GM12878 (cell line): Measurements from ENCODE around the gene TOM1L2. TPM values are rescaled to one million over a fixed set of nuclear protein-coding genes. Genes with fewer than 3 reads are reported as not detected.

Experiments
- ATAC-seq: fragments of 200-7000 bp; cut with Tn5 transposase; 3 replicates; pipeline ENCODE4 v1.9.1; 2020; ENCODE audit warnings: mild to moderate bottlenecking, moderate library complexity
- BruUV-seq: library from RNA; stranded (reverse); fragments of 400-500 nt; replicated peaks from 2 replicates; lab custom pipeline; 2021; lab: Mats Ljungman, UMichigan
- CTCF ChIA-PET: fragments of 300-600 bp; sonication (Branson Sonifier 250); formaldehyde crosslinking; extraction: SDS; loops from one replicate; lab custom pipeline; 2021; ENCODE audit warnings: inconsistent platforms; lab: Yijun Ruan, JAX
- POLR2A ChIA-PET: fragments of 350-600 bp; formaldehyde crosslinking; extraction: SDS; loops from one replicate; lab custom pipeline; 2021; ENCODE audit warnings: inconsistent platforms; lab: Charles Lee
- RAD21 ChIA-PET: fragments of 300-600 bp; sonication (Branson Sonifier 250); formaldehyde crosslinking; loops from one replicate; lab custom pipeline; 2023; ENCODE audit warnings: antibody characterized with exemption; ENCODE audit not compliant: unreplicated experiment; lab: Charles Lee
- SMC1A ChIA-PET: fragments of 300-600 bp; sonication (Branson Sonifier 250); formaldehyde crosslinking; loops from one replicate; lab custom pipeline; 2023; ENCODE audit not compliant: unreplicated experiment, uncharacterized antibody; lab: Charles Lee
- DNase-seq: peaks from one replicate; pipeline ENCODE4 v3.0.0-alpha.2; 2011; ENCODE audit warnings: low read depth, low spot score
- FAIRE-seq: peaks from 3 replicates; lab custom pipeline; 2011; peaks lifted over from hg19 to GRCh38; lab: Jason Lieb, UNC
- H2AFZ ChIP-seq: 2 replicates; pipeline ENCODE4 v1.6.0; 2011; ENCODE audit warnings: low read depth, low read length, control low read depth; ENCODE audit not compliant: control insufficient read depth
- H3K27ac ChIP-seq: 2 replicates; pipeline ENCODE4 v1.5.1; 2011; ENCODE audit warnings: control low read depth; ENCODE audit not compliant: control insufficient read depth, insufficient read depth
- H3K27me3 ChIP-seq, 2 experiments: replicated peaks in 1 of 2; 2 replicates each; pipeline versions ENCODE4 v1.6.0 to v1.6.1; 2011; ENCODE audit warnings: low read length in 1 of 2; ENCODE audit not compliant: control insufficient read depth in 2 of 2, insufficient read depth in 2 of 2
- H3K36me3 ChIP-seq, 2 experiments: 2 replicates each; pipeline ENCODE4 v1.5.1; 2011; ENCODE audit warnings: low read length in 1 of 2; ENCODE audit not compliant: control insufficient read depth in 2 of 2, insufficient read depth in 2 of 2
- H3K4me1 ChIP-seq: 2 replicates; pipeline ENCODE4 v1.6.1; 2011; ENCODE audit warnings: mild to moderate bottlenecking, low read length, moderate library complexity, mixed read lengths; ENCODE audit not compliant: control insufficient read depth, insufficient read depth
- H3K4me2 ChIP-seq: 2 replicates; pipeline ENCODE4 v1.6.0; 2011; ENCODE audit warnings: control low read depth; ENCODE audit not compliant: control insufficient read depth, insufficient read depth
- H3K4me3 ChIP-seq: fragments of 200-600 bp; sonication (generic); 2 replicates; pipeline ENCODE4 v1.5.1; 2016
- H3K79me2 ChIP-seq: 2 replicates; pipeline ENCODE4 v1.6.0; 2011; ENCODE audit warnings: low read length; ENCODE audit not compliant: control insufficient read depth, insufficient read depth
- H3K9ac ChIP-seq: 2 replicates; pipeline ENCODE4 v1.8.0; 2011; ENCODE audit warnings: low read length, control low read depth, mixed read lengths; ENCODE audit not compliant: control insufficient read depth, insufficient read depth
- H3K9me3 ChIP-seq: replicated peaks from 3 replicates; pipeline ENCODE4 v1.5.1; 2011; ENCODE audit warnings: mild to moderate bottlenecking, low read length; ENCODE audit not compliant: control insufficient read depth, insufficient read depth
- H4K20me1 ChIP-seq: 2 replicates; pipeline ENCODE4 v1.6.0; 2011; ENCODE audit not compliant: control insufficient read depth, insufficient read depth
- HDAC6 ChIP-seq: fragments of 200-600 bp; sonication (generic); IDR thresholded peaks from one replicate; pipeline ENCODE4 v1.8.0; 2017; ENCODE audit warnings: antibody characterized with exemption; ENCODE audit not compliant: unreplicated experiment
- IKZF2 ChIP-seq, 2 experiments: fragments of 450-650 bp; IDR thresholded peaks; 2 replicates each; pipeline ENCODE4 v1.6.1; 2017; ENCODE audit warnings: mild to moderate bottlenecking in 2 of 2, moderate library complexity in 2 of 2
- POLR2A ChIP-seq: IDR thresholded peaks from 2 replicates; pipeline ENCODE4 v1.6.1; 2011; ENCODE audit warnings: low read depth, mild to moderate bottlenecking, low read length
- SPI1 ChIP-seq: IDR thresholded peaks from 2 replicates; pipeline ENCODE4 v1.6.1; 2011; ENCODE audit warnings: low read depth, mild to moderate bottlenecking, low read length, moderate library complexity, borderline replicate concordance; ENCODE audit not compliant: insufficient read depth
- SRF ChIP-seq, 2 experiments: IDR thresholded peaks; 2 replicates each; pipeline ENCODE4 v1.6.1; 2011; ENCODE audit warnings: low read depth in 2 of 2, low read length in 2 of 2, mild to moderate bottlenecking in 1 of 2, moderate library complexity in 1 of 2
- YBX1 ChIP-seq: fragments of 450-650 bp; IDR thresholded peaks from 2 replicates; pipeline ENCODE4 v1.6.1; 2016; ENCODE audit warnings: antibody characterized with exemption
- YY1 ChIP-seq: IDR thresholded peaks from 2 replicates; pipeline ENCODE4 v1.6.1; 2011; ENCODE audit warnings: low read depth, mild to moderate bottlenecking, low read length
- ZBTB33 ChIP-seq: fragments of 450-650 bp; IDR thresholded peaks from 2 replicates; pipeline ENCODE4 v1.6.1; 2017; ENCODE audit warnings: mild to moderate bottlenecking
- ZNF24 ChIP-seq: fragments of 450-650 bp; IDR thresholded peaks from 2 replicates; pipeline ENCODE4 v1.6.1; 2017; ENCODE audit warnings: antibody characterized with exemption, mild to moderate bottlenecking
- WGBS: methylation state at CpG from one replicate; pipeline ENCODE4 v1.1.6; 2016; ENCODE audit warnings: low lambda C conversion rate; ENCODE audit not compliant: insufficient replicate concordance, insufficient coverage; ENCODE audit errors: missing lambda C conversion rate; 5-methylcytosine and 5-hydroxymethylcytosine counted together
- in situ Hi-C: fragments of 300-500 bp; cut with MboI; formaldehyde crosslinking; loops from 9 replicates; pipeline ENCODE4 v1.14.3; 2018; ENCODE audit warnings: mixed read lengths
- intact Hi-C: fragments of 100-400 bp; cut with micrococcal nuclease; formaldehyde crosslinking; loops from one replicate; pipeline ENCODE4 v1.14.2; 2022; ENCODE audit not compliant: unreplicated experiment
- polyA plus RNA-seq, 11 experiments: library from polyadenylated mRNA; depleted of rRNA in 4 of 11; unstranded in 6 of 11; stranded (reverse) in 5 of 11; fragments of >200 nt; fragmentation: Nextera tagmentation in 4 of 11; fragmentation: Illumina TruSeq in 1 of 11; extraction: Ambion mirVana in 4 of 11; extraction: Trizol in 1 of 11; gene quantifications; 1 replicate in 1 of 11; 2 replicates in 10 of 11; pipeline versions ENCODE4 v1.2.1 to v1.2.3, GENCODE V29; 2011 to 2016; ENCODE audit warnings: inconsistent platforms in 2 of 11, missing spikeins in 2 of 11, low read depth in 1 of 11
- total RNA-seq, 4 experiments: library from RNA; depleted of rRNA in 3 of 4; stranded (reverse); fragments of >200 nt in 3 of 4; fragmentation: Illumina TruSeq in 1 of 4; extraction: Trizol in 1 of 4; gene quantifications; 2 replicates each; pipeline versions ENCODE4 v1.2.1 to v1.2.3, GENCODE V29; 2013 to 2021
- TF ChIP-seq, protein P1 (sequence below): fragments of 450-650 bp; formaldehyde crosslinking; IDR thresholded peaks from 2 replicates; pipeline ENCODE4 v1.4.0; 2022; ENCODE audit warnings: mild to moderate bottlenecking, moderate library complexity
- TF ChIP-seq, protein P2 (sequence below): fragments of 450-650 bp; IDR thresholded peaks from 2 replicates; pipeline ENCODE4 v1.6.1; 2017; ENCODE audit warnings: mild to moderate bottlenecking, moderate library complexity

TOM1L2 gene
- total and polyA plus RNA-seq, 10 of the 15 experiments (the other 5 are each of a cell fraction or from before 2014, with no cell fraction given): 0.19 to 19.2 (median 8.1) TPM

GRCh38 chr17:17988427-17988945, 16.3 kb upstream of the TOM1L2 start:
- intact Hi-C loops (no loop called here), in situ Hi-C loops (no loop called here)
- no peak for DNase-seq
- Histone ChIP-seq H3K4me1 (no peaks in the 10 kb centered on the region; the same call in 1 of the 2 replicates), H3K9ac (no peak overlapping the region), H3K36me3 (no peaks in the 10 kb centered on the region), H3K4me2 (no peak overlapping the region), H4K20me1 (no peaks in the 10 kb centered on the region), H3K27me3 (no peaks in the 10 kb centered on the region; a peak in 1 of 4 replicates), H3K79me2 (no peaks in the 10 kb centered on the region), H3K4me3 (no peak overlapping the region), H2AFZ (no peak overlapping the region), H3K9me3 (no peaks in the 10 kb centered on the region), H3K27ac (no peak overlapping the region)
- CTCF ChIA-PET: no interaction called here
- TF ChIP-seq, protein P1, sequence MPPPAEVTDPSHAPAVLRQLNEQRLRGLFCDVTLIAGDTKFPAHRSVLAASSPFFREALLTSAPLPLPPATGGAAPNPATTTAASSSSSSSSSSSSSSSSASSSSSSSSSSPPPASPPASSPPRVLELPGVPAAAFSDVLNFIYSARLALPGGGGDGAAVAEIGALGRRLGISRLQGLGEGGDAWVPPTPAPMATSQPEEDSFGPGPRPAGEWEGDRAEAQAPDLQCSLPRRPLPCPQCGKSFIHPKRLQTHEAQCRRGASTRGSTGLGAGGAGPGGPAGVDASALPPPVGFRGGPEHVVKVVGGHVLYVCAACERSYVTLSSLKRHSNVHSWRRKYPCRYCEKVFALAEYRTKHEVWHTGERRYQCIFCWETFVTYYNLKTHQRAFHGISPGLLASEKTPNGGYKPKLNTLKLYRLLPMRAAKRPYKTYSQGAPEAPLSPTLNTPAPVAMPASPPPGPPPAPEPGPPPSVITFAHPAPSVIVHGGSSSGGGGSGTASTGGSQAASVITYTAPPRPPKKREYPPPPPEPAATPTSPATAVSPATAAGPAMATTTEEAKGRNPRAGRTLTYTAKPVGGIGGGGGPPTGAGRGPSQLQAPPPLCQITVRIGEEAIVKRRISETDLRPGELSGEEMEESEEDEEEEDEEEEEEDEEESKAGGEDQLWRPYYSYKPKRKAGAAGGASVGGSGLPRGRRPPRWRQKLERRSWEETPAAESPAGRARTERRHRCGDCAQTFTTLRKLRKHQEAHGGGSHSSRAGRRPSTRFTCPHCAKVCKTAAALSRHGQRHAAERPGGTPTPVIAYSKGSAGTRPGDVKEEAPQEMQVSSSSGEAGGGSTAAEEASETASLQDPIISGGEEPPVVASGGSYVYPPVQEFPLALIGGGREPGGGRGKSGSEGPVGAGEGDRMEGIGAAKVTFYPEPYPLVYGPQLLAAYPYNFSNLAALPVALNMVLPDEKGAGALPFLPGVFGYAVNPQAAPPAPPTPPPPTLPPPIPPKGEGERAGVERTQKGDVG (CRISPR knock-in tag): no peak
- TF ChIP-seq, protein P2, sequence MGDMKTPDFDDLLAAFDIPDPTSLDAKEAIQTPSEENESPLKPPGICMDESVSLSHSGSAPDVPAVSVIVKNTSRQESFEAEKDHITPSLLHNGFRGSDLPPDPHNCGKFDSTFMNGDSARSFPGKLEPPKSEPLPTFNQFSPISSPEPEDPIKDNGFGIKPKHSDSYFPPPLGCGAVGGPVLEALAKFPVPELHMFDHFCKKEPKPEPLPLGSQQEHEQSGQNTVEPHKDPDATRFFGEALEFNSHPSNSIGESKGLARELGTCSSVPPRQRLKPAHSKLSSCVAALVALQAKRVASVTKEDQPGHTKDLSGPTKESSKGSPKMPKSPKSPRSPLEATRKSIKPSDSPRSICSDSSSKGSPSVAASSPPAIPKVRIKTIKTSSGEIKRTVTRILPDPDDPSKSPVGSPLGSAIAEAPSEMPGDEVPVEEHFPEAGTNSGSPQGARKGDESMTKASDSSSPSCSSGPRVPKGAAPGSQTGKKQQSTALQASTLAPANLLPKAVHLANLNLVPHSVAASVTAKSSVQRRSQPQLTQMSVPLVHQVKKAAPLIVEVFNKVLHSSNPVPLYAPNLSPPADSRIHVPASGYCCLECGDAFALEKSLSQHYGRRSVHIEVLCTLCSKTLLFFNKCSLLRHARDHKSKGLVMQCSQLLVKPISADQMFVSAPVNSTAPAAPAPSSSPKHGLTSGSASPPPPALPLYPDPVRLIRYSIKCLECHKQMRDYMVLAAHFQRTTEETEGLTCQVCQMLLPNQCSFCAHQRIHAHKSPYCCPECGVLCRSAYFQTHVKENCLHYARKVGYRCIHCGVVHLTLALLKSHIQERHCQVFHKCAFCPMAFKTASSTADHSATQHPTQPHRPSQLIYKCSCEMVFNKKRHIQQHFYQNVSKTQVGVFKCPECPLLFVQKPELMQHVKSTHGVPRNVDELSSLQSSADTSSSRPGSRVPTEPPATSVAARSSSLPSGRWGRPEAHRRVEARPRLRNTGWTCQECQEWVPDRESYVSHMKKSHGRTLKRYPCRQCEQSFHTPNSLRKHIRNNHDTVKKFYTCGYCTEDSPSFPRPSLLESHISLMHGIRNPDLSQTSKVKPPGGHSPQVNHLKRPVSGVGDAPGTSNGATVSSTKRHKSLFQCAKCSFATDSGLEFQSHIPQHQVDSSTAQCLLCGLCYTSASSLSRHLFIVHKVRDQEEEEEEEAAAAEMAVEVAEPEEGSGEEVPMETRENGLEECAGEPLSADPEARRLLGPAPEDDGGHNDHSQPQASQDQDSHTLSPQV: no peak
- TF ChIP-seq YY1: no peak
- no peak for TF ChIP-seq SPI1
- TF ChIP-seq IKZF2 (IDR thresholded peaks at IDR 0.05): no peak
- TF ChIP-seq ZBTB33: no peak
- TF ChIP-seq HDAC6: no peak
- TF ChIP-seq POLR2A: no peak
- no peak for TF ChIP-seq ZNF24
- TF ChIP-seq YBX1: no peak
- TF ChIP-seq SRF (IDR thresholded peaks at IDR 0.05; ENCODE audit: low read depth in 2 of 2, low read length in 2 of 2): no peak
- no peak for ATAC-seq
- WGBS: 44% methylated on average over 7 of the region's 7 CpGs
- SMC1A ChIA-PET: no interaction called here
- POLR2A ChIA-PET: no interaction called here
- FAIRE-seq: no peak
- no TSS peak for BruUV-seq
- RAD21 ChIA-PET: interaction anchor here (0.9 kb wide), 1 partner anchor 44 kb away, joined by 3 read pairs; no protein-coding TSS in a partner anchor
